ENCODE data around the gene AUNIP.

DNA sequence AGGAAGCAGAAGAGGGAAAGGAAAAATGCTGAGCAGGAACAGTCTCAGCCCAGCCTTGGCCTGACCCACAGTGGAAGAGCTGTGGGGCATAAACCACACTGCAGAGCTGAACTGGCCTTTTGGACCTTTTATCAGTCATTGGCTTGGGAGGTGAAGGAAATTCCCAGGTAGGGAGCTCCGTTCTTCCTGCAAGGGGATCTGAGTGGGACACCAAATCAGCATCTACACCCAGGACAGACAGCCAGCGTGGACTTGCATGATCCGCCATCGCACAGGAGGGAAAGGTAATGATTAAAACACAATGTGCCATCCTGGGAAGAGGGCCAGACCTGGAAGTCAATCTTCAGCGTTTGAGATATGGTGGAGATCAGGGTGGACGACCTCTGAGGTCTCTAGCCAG is 40.7 kb downstream of the AUNIP start:
- TF ChIP-seq POLR2A (IDR thresholded peaks at IDR 0.05), result no peak
- TF ChIP-seq, protein P1, sequence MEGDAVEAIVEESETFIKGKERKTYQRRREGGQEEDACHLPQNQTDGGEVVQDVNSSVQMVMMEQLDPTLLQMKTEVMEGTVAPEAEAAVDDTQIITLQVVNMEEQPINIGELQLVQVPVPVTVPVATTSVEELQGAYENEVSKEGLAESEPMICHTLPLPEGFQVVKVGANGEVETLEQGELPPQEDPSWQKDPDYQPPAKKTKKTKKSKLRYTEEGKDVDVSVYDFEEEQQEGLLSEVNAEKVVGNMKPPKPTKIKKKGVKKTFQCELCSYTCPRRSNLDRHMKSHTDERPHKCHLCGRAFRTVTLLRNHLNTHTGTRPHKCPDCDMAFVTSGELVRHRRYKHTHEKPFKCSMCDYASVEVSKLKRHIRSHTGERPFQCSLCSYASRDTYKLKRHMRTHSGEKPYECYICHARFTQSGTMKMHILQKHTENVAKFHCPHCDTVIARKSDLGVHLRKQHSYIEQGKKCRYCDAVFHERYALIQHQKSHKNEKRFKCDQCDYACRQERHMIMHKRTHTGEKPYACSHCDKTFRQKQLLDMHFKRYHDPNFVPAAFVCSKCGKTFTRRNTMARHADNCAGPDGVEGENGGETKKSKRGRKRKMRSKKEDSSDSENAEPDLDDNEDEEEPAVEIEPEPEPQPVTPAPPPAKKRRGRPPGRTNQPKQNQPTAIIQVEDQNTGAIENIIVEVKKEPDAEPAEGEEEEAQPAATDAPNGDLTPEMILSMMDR (IDR thresholded peaks at IDR 0.05), result no peak
- TF ChIP-seq POLR2AphosphoS5 (IDR thresholded peaks at IDR 0.05), result no peak
